NCI-H510A treated with DMSO at 0.1 percent for 48 hours (cell line): ENCODE measurements around the gene DAB2IP.

ENCODE experiments used
- DNase-seq: peaks from one replicate; lab custom pipeline; 2025; lab: John Stamatoyannopoulos, UW

DAB2IP gene

GRCh38 chr9:121662891-121663580 is 11.6 kb downstream of the DAB2IP start:
- DNase-seq = no peak

GRCh38 chr9:121663591-121663990 is 12.2 kb downstream of the DAB2IP start:
- no peak for DNase-seq

GRCh38 chr9:121666294-121666693 is 14.9 kb downstream of the DAB2IP start:
- DNase-seq = no peak

GRCh38 chr9:121667214-121667613 is 15.8 kb downstream of the DAB2IP start:
- no peak for DNase-seq

- no peak for DNase-seq
Observed at GRCh38 chr9:121667890-121668289, 16.5 kb downstream of the DAB2IP start.

GRCh38 chr9:121670431-121670830 is 19.0 kb downstream of the DAB2IP start:
- no peak for DNase-seq

- DNase-seq = no peak
Observed at GRCh38 chr9:121671612-121672155, 20.2 kb downstream of the DAB2IP start.

GRCh38 chr9:121672213-121672612 is 20.8 kb downstream of the DAB2IP start:
- no peak for DNase-seq

GRCh38 chr9:121672986-121673385 is 21.6 kb downstream of the DAB2IP start:
- no peak for DNase-seq

GRCh38 chr9:121673576-121673975 is 22.1 kb downstream of the DAB2IP start:
- DNase-seq = no peak

GRCh38 chr9:121674017-121674416 is 22.6 kb downstream of the DAB2IP start:
- no peak for DNase-seq

GRCh38 chr9:121674952-121675351 is 23.5 kb downstream of the DAB2IP start:
- no peak for DNase-seq

- DNase-seq = no peak
Observed at GRCh38 chr9:121675381-121675780, 23.9 kb downstream of the DAB2IP start.

GRCh38 chr9:121675969-121676822 is 24.8 kb downstream of the DAB2IP start:
- DNase-seq = no peak

- DNase-seq = no peak
Observed at GRCh38 chr9:121676926-121677325, 25.5 kb downstream of the DAB2IP start.

- DNase-seq = no peak
Observed at GRCh38 chr9:121678501-121679022, 27.1 kb downstream of the DAB2IP start.

GRCh38 chr9:121679901-121680635 is 28.6 kb downstream of the DAB2IP start:
- DNase-seq = no peak

- no peak for DNase-seq
Observed at GRCh38 chr9:121681404-121681803, 30.0 kb downstream of the DAB2IP start.

GRCh38 chr9:121682201-121682600 is 30.8 kb downstream of the DAB2IP start:
- no peak for DNase-seq

GRCh38 chr9:121682926-121683515 is 31.6 kb downstream of the DAB2IP start:
- DNase-seq = no peak

- DNase-seq = no peak
Observed at GRCh38 chr9:121683652-121684051, 32.2 kb downstream of the DAB2IP start.
